GM23338 (cell line): ENCODE data around the gene MUC5AC. TPM values are rescaled to one million over a fixed set of nuclear protein-coding genes. Genes with fewer than 3 reads are reported as not detected.

Experiments used
- ATAC-seq: fragments of 200-7000 bp; cut with Tn5 transposase; 3 replicates; pipeline ENCODE4 v1.9.1; 2020
- DNase-seq: peaks from one replicate; pipeline ENCODE4 v3.0.0-alpha.2; 2015; ENCODE audit warnings: low spot score
- H2AFZ ChIP-seq: fragments of 200-600 bp; sonication (generic); 2 replicates; pipeline ENCODE4 v1.8.0; 2016; ENCODE audit warnings: antibody characterized with exemption, mild to moderate bottlenecking, moderate library complexity
- H3F3A ChIP-seq: fragments of 200-600 bp; sonication (generic); replicated peaks from 2 replicates; pipeline ENCODE4 v1.8.0; 2017; ENCODE audit warnings: antibody characterized with exemption, mixed run types, low read depth
- H3K27ac ChIP-seq: fragments of 200-600 bp; sonication (generic); 2 replicates; pipeline ENCODE4 v1.6.1; 2016; ENCODE audit warnings: low read depth
- H3K27me3 ChIP-seq: fragments of 200-600 bp; sonication (generic); 2 replicates; pipeline ENCODE4 v1.8.0; 2016; ENCODE audit warnings: mild to moderate bottlenecking, mixed run types, moderate library complexity; ENCODE audit not compliant: insufficient read depth
- H3K36me3 ChIP-seq: fragments of 200-600 bp; sonication (generic); 2 replicates; pipeline ENCODE4 v1.8.0; 2016; ENCODE audit warnings: mild to moderate bottlenecking; ENCODE audit not compliant: insufficient read depth
- H3K4me1 ChIP-seq: fragments of 200-600 bp; sonication (generic); 2 replicates; pipeline ENCODE4 v1.8.0; 2016; ENCODE audit warnings: mild to moderate bottlenecking, moderate library complexity; ENCODE audit not compliant: insufficient read depth
- H3K4me2 ChIP-seq: fragments of 200-600 bp; sonication (generic); 2 replicates; pipeline ENCODE4 v1.7.1; 2017; ENCODE audit warnings: mixed run types
- H3K4me3 ChIP-seq: fragments of 200-600 bp; sonication (generic); 2 replicates; pipeline ENCODE4 v1.6.1; 2016; ENCODE audit warnings: mixed run types
- H3K79me2 ChIP-seq: fragments of 200-600 bp; sonication (generic); replicated peaks from 2 replicates; pipeline ENCODE4 v1.8.0; 2017; ENCODE audit warnings: mild to moderate bottlenecking; ENCODE audit not compliant: insufficient read depth
- H3K9me2 ChIP-seq: fragments of 200-600 bp; sonication (generic); 2 replicates; pipeline ENCODE4 v1.8.0; 2017; ENCODE audit not compliant: insufficient read depth
- H4K20me1 ChIP-seq: fragments of 200-600 bp; sonication (generic); replicated peaks from 2 replicates; pipeline ENCODE4 v1.8.0; 2017; ENCODE audit warnings: mild to moderate bottlenecking; ENCODE audit not compliant: insufficient read depth
- H3K27ac Mint-ChIP-seq: 2 replicates; pipeline ENCODE4 v1.8.0; 2020; ENCODE audit warnings: inconsistent platforms, mild to moderate bottlenecking, moderate library complexity, mixed read lengths
- H3K27me3 Mint-ChIP-seq: 3 replicates; pipeline ENCODE4 v1.8.0; 2022; ENCODE audit warnings: low read depth, mild to moderate bottlenecking, moderate library complexity, mixed read lengths, inconsistent platforms; ENCODE audit not compliant: insufficient read depth, poor library complexity
- H3K36me3 Mint-ChIP-seq: 3 replicates; pipeline ENCODE4 v1.8.0; 2021; ENCODE audit warnings: low read depth, mild to moderate bottlenecking, inconsistent platforms, moderate library complexity, mixed read lengths
- H3K4me1 Mint-ChIP-seq: 3 replicates; pipeline ENCODE4 v1.8.0; 2020; ENCODE audit warnings: mild to moderate bottlenecking, inconsistent platforms, mixed read lengths
- H3K4me3 Mint-ChIP-seq: 3 replicates; pipeline ENCODE4 v1.8.0; 2021; ENCODE audit warnings: moderate library complexity, mild to moderate bottlenecking, inconsistent platforms, mixed read lengths
- H3K9me3 Mint-ChIP-seq: 3 replicates; pipeline ENCODE4 v1.8.0; 2020; ENCODE audit warnings: moderate library complexity, mild to moderate bottlenecking, inconsistent platforms, mixed read lengths
- CREB1 ChIP-seq: fragments of 250-450 bp; sonication (Bioruptor Pico); IDR thresholded peaks from 2 replicates; pipeline ENCODE4 v1.5.0; 2020; ENCODE audit warnings: low read depth, mild to moderate bottlenecking, moderate library complexity
- CTCF ChIP-seq, 2 experiments: fragments of 200-600 bp in 1 of 2; sonication (generic) in 1 of 2; conservative IDR thresholded peaks; 2 replicates each; pipeline versions ENCODE4 v1.5.1 to v1.6.1; 2016 to 2017; ENCODE audit warnings: antibody characterized with exemption in 2 of 2, low read depth in 2 of 2, mild to moderate bottlenecking in 2 of 2, moderate library complexity in 1 of 2
- ETS1 ChIP-seq: IDR thresholded peaks from 2 replicates; pipeline ENCODE4 v1.6.1; 2016; ENCODE audit warnings: antibody characterized with exemption
- EZH2phosphoT487 ChIP-seq: fragments of 200-600 bp; sonication (generic); IDR thresholded peaks from one replicate; pipeline ENCODE4 v1.8.1; 2018; ENCODE audit warnings: antibody characterized with exemption; ENCODE audit not compliant: unreplicated experiment
- NANOG ChIP-seq: IDR thresholded peaks from 2 replicates; pipeline ENCODE4 v1.6.1; 2016; ENCODE audit warnings: antibody characterized with exemption, borderline replicate concordance
- POLR2AphosphoS5 ChIP-seq: IDR thresholded peaks from 2 replicates; pipeline ENCODE4 v1.6.1; 2016; ENCODE audit warnings: antibody characterized with exemption, low read depth
- REST ChIP-seq: IDR thresholded peaks from one replicate; pipeline ENCODE4 v1.6.1; 2018; ENCODE audit warnings: antibody characterized with exemption; ENCODE audit not compliant: unreplicated experiment
- ZNF462 ChIP-seq: fragments of 250-450 bp; sonication (Bioruptor Pico); IDR thresholded peaks from 2 replicates; pipeline ENCODE4 v1.5.0; 2020; ENCODE audit warnings: mild to moderate bottlenecking, moderate library complexity
- polyA plus RNA-seq: library from polyadenylated mRNA; unstranded; fragments of >200 nt; fragmentation: Nextera tagmentation; extraction: Ambion mirVana; gene quantifications from 2 replicates; pipeline ENCODE4 v1.2.1, GENCODE V29; 2016
- total RNA-seq: library from RNA; depleted of rRNA; stranded (reverse); fragments of >200 nt; shearing (Covaris generic); gene quantifications from 2 replicates; pipeline ENCODE4 v1.2.3, GENCODE V29; 2014

MUC5AC gene
- total and polyA plus RNA-seq, 2 experiments from 2014 or later: not detected

GRCh38 chr11:1129143-1129610, 28.6 kb upstream of the MUC5AC start (continued):
- TF ChIP-seq REST (no peak), CREB1 (CRISPR knock-in tag) (no peak), NANOG (no peak)

- Mint-ChIP-seq H3K27ac (no peak overlapping the region), H3K9me3 (peaks cover 13% of the 10 kb centered on the region), H3K36me3 (no peaks in the 10 kb centered on the region), H3K27me3 (peaks cover 1% of the 10 kb centered on the region), H3K4me3 (no peak overlapping the region), H3K4me1 (no peaks in the 10 kb centered on the region)
- no peaks in the 10 kb centered on the region for H4K20me1 ChIP-seq
- no peak overlapping the region for H3K4me2 ChIP-seq
- H3K9me2 ChIP-seq: no peaks in the 10 kb centered on the region; the same call in 1 of the 2 replicates
- no peaks in the 10 kb centered on the region for H3F3A ChIP-seq
- H3K27ac ChIP-seq: no peak overlapping the region
- H2AFZ ChIP-seq: no peak overlapping the region
- H3K79me2 ChIP-seq: no peaks in the 10 kb centered on the region
- no peak overlapping the region for H3K4me3 ChIP-seq
- no peaks in the 10 kb centered on the region for H3K27me3 ChIP-seq
- DNase-seq (no peak), ATAC-seq (peak; percentile 29)
- no peaks in the 10 kb centered on the region for H3K4me1 ChIP-seq
- H3K36me3 ChIP-seq: no peaks in the 10 kb centered on the region
- TF ChIP-seq ETS1 (no peak), ZNF462 (CRISPR knock-in tag) (no peak), POLR2AphosphoS5 (no peak), CTCF (conservative IDR thresholded peaks at IDR 0.05; ENCODE audit: low read depth in 2 of 2) (no peak), EZH2phosphoT487 (no peak), CREB1 (CRISPR knock-in tag) (no peak), NANOG (no peak)
Observed at GRCh38 chr11:1129611-1130160, 28.1 kb upstream of the MUC5AC start.
